ENCODE measurements around the gene CYP4F3.
"Not testable (repeated sequence)": the region's sequence is repeated elsewhere in the genome, so short reads cannot be mapped to it uniquely, and the experiment has no call there.

Gene CYP4F3

GRCh38 chr19:15633082-15633835, 7.4 kb upstream of the CYP4F3 start:
- FAIRE-seq: no peak

GRCh38 chr19:15634105-15634504, 6.6 kb upstream of the CYP4F3 start:
- FAIRE-seq: no peak

DNA sequence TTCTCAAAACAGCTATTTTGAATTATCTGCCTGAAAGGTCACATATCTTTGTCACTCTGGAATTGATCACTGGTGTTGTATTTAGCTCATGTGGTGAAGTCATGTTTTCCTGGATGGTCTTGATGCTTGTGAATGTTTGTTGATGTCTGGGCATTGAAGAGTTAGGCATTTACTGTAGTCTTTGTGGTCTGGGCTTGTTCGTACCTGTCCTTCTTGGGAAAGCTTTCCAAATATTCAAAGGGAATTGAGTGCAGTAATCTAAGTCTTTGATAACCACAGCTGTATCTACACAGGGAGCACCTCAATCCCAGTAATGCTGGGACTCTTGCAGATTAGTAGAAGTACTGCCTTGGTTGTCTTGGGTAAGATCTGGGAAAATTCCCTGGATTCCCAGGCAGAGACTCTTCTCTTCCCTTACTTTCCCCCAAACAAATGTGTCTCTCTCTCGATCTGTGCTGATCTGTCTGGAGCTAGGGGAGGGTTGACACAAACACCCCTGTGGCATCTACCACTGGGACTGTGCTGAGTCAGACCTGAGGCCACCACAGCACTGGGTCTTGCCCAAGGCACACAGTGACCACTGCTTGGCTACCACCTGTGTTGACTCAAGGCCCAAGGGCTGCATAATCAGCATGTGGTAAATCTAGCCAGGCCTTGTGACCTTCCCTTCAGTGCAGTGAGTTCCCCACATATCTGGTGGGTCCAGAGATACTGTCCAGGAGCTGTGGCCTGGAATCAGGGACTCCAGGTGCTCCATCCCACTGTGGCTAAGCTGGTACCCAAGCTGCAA, 5.5 kb upstream of the CYP4F3 start:
- no peak for FAIRE-seq

DNA sequence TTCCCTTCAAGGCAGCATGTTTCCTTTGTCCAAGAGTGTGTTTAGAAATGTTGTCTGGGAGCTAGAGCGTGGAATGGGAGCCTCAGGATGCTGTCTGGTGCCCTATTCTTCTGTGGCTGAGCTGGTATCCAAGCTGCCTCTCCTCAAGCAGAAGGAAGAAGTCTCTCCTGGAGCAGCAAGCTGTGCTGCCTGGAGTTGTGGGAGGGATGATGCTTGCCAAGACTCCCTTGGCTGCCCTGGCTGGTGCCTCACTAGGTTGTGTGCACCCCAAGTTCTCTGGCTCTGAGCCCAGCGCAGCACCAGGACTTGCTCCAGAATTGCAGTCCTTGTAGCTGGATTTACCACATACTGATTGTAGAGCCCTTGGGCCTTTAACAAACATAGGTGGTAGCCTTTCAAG, 4.7 kb upstream of the CYP4F3 start:
- FAIRE-seq: no peak

GRCh38 chr19:15639596-15639995, 1.1 kb upstream of the CYP4F3 start:
- no peak for FAIRE-seq

- FAIRE-seq: no peak
Measured at GRCh38 chr19:15640904-15641597, 354 bp downstream of the CYP4F3 start.

DNA sequence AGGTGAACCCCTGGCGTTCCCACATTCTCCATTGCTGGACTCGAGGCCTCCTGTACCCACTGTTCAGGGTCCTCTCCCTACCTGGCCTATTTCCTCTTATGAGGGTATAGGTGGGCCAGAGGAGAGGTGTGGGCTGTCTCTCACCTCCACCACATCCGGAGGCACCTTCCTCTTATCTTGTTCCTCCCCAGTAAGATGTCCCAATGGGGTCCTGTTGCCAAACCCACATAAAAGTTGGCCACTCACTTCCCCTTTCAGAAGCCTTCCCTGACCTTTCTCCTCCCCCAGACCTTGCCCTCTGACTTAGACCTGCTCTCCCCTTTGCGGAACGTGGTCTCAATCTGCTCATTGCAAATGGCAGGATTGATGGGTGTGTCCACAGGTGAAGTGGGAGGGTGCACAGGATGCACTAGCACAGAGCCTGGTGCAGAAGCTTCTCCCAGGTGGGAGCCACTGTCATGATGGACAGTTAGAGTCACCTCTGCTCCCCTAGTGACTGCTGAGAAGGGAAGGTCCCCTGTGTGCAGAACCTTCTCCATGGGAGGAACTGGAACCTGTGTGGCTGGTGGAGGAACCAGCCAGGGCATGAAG, 1.3 kb downstream of the CYP4F3 start:
- FAIRE-seq: no peak

DNA sequence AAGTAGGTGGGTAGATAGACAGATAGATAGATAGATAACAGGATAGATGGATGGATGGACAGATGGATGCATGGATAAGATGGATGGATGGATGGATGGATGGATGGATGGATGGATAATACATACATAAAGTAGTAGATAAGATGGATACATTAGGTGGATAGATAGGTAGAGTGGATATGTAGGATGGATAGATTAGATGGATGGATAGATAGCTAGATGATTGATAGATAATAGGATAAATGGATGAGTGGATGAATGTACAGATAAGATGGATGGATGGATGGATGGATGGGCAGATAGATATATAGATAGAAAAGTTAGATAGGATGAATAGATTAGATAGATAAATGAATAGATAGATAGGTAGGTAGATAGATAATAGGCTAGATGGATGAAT, 2.1 kb downstream of the CYP4F3 start:
- no peak for FAIRE-seq

GRCh38 chr19:15643387-15643786, 2.7 kb downstream of the CYP4F3 start:
- FAIRE-seq: no peak

- no peak for FAIRE-seq
Measured at GRCh38 chr19:15644066-15644741, 3.5 kb downstream of the CYP4F3 start.

- no peak for FAIRE-seq
Measured at GRCh38 chr19:15644816-15645215, 4.1 kb downstream of the CYP4F3 start.

DNA sequence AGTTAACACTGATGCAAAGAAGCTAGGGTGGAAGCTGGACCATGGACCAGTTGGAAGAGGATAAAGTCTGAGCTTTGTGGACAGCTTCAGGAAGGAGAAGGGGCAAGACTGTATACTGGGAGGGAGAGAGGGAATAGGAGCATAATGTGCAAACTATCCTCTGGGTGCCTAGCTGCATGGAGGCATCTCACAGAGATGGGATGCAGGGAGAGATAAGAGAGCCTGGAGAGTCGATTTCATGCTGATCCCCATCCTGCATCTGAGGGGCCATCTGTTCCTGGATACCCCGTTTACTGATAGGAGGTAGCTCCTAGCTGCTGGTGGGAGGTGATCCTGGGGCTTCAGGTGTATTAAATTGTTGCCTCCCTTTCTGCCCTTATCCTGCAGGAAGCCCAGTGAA, 8.8 kb downstream of the CYP4F3 start:
- FAIRE-seq: no peak

- FAIRE-seq: not testable (repeated sequence)
Measured at GRCh38 chr19:15650123-15650522, 9.4 kb downstream of the CYP4F3 start.

GRCh38 chr19:15651791-15652190, 11.1 kb downstream of the CYP4F3 start:
- FAIRE-seq: no peak

DNA sequence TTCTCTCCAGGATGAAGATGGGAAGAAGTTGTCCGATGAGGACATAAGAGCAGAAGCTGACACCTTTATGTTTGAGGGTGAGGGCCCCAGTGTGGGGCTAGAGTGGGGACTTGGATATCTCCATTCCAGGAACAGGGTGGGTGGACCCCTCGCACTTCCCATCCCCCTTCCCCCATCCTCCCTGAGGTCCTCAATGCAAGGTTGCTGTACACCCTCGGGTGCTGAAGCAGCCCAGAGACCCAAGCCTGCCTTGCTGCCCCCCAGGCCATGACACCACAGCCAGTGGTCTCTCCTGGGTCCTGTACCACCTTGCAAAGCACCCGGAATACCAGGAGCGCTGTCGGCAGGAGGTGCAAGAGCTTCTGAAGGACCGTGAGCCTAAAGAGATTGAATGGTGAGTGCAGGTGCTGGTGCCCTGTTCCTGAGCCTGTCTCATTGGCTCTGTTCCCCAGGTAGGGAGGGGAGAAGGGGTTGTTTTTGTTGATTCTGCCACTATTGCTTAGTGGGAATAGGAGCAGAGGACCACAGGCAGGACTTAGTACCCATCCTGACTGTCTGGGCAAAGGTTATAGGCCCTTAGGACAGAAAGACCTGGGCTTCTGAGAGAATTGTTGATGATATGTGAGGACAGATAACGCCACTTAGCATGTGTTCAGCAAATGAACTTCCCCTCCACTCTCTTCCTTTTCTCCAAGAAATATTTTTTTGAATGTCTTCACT, 12.0 kb downstream of the CYP4F3 start:
- no peak for FAIRE-seq

DNA sequence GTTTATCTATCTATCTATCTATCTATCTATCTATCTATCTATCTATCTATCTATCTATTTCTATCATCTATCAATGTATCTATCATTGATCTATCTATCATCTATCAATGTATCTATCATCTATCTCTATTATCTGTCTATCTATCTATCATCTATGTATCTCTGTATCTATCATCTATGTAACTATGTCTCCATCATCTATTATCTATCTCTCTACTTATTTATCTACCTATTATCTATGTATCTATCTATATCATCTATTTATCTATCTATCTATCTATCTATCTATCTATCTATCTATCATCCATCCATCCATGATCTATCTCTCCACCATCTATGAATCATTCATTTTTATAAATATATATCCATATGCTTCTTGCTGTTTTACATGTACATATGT, 15.8 kb downstream of the CYP4F3 start:
- no peak for FAIRE-seq

GRCh38 chr19:15663247-15663646, 22.6 kb downstream of the CYP4F3 start:
- no peak for FAIRE-seq

GRCh38 chr19:15666186-15666585, 25.5 kb downstream of the CYP4F3 start:
- FAIRE-seq: no peak

GRCh38 chr19:15666883-15667282, 26.2 kb downstream of the CYP4F3 start:
- FAIRE-seq: no peak

GRCh38 chr19:15669440-15669839, 28.7 kb downstream of the CYP4F3 start:
- FAIRE-seq: no peak

DNA sequence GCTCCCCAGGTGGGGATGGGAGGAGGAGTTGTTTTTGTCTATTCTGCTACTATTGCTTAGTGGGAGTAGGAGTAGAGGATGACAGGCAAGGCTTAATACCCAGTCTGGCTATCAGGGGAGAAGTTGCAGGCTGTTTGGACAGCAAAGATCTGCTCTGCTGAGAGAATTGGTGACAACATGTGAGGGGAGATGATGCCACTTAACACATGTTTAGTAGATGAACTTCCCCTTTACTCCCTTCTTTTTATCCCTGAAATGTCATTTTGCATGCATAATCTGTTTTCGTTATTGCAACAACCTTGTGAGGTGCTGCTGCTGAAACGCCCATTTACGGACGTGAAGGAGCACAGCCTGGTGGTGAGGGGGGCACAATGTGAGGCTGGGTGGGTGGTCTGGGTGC, 29.2 kb downstream of the CYP4F3 start:
- FAIRE-seq: no peak

DNA sequence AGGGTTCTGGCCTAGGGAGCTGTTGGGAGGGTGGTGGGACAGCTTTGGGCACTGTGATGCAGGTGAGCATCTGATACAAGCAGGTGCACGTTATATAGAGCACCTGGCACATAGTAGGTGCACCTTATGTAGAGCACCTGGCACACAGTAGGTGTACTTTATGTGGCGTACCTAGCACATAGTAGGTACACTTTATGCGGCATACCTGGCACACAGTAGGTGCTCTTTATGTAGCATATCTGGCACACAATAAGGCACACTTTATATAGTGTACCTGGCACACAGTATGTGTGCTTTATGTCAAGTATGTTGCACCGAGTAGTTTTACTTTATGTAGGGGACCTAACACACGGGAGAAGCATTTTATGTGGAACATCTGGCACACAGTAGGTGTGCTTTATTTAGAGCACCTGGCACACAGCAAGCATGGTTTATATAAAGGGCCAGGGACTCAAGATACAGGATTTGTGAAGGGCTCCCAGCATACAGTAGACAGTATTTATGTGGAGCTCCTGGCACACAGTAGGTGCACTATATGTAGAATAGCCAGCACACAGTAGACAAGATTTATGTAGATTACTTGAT, 30.6 kb downstream of the CYP4F3 start:
- no peak for FAIRE-seq

Measured in colon (tissue), 2 donors.